Common myeloid progenitor, CD34-positive (primary cell): Measurements from ENCODE around the gene CPVL.

ENCODE experiments used
- CTCF ChIA-PET: fragments of 350-600 bp; sonication (Branson Sonifier 250); formaldehyde crosslinking; loops from one replicate; lab custom pipeline; 2021; ENCODE audit warnings: antibody characterized with exemption; lab: Charles Lee
- POLR2A ChIA-PET: fragments of 350-600 bp; sonication (Branson Sonifier 250); formaldehyde crosslinking; loops from one replicate; lab custom pipeline; 2021; ENCODE audit warnings: antibody characterized with exemption; lab: Charles Lee
- DNase-seq, 3 donors: peaks; one replicate each; pipeline versions ENCODE4 v3.0.0 to v3.0.0-alpha.2; 2013
- H3K27ac ChIP-seq, 2 experiments: 1 replicate in 1 of 2; 2 replicates in 1 of 2; pipeline ENCODE4 v1.7.0; 2013; ENCODE audit warnings: inconsistent platforms in 2 of 2, low read length in 2 of 2, mild to moderate bottlenecking in 2 of 2, low read depth in 1 of 2, moderate library complexity in 1 of 2; ENCODE audit not compliant: severe bottlenecking in 2 of 2, insufficient read depth in 1 of 2, poor library complexity in 1 of 2
- H3K27me3 ChIP-seq, 5 experiments: replicated peaks in 2 of 5; 1 replicate in 3 of 5; 2 replicates in 2 of 5; pipeline versions ENCODE4 v1.6.1 to v1.7.0; 2013; ENCODE audit warnings: low read length in 4 of 5, mild to moderate bottlenecking in 2 of 5, moderate library complexity in 2 of 5, inconsistent platforms in 1 of 5; ENCODE audit not compliant: insufficient read depth in 5 of 5, control insufficient read depth in 4 of 5
- H3K36me3 ChIP-seq, 4 experiments: 1 replicate in 2 of 4; 2 replicates in 2 of 4; pipeline versions ENCODE4 v1.6.1 to v1.7.0; 2013; ENCODE audit warnings: low read length in 3 of 4, control low read depth in 1 of 4, mild to moderate bottlenecking in 1 of 4; ENCODE audit not compliant: control insufficient read depth in 4 of 4, insufficient read depth in 4 of 4
- H3K4me1 ChIP-seq, 4 experiments: 1 replicate in 3 of 4; 2 replicates in 1 of 4; pipeline versions ENCODE4 v1.6.1 to v1.7.1; 2013; ENCODE audit warnings: low read length in 3 of 4, mild to moderate bottlenecking in 3 of 4, control low read depth in 1 of 4, inconsistent platforms in 1 of 4, moderate library complexity in 1 of 4; ENCODE audit not compliant: control insufficient read depth in 4 of 4, insufficient read depth in 4 of 4; ENCODE audit errors: control extremely low read depth in 1 of 4
- H3K4me3 ChIP-seq, 7 experiments: 1 replicate in 4 of 7; 2 replicates in 3 of 7; pipeline versions ENCODE4 v1.5.1 to v1.7.0; 2013; ENCODE audit warnings: mild to moderate bottlenecking in 7 of 7, low read length in 6 of 7, moderate library complexity in 6 of 7, inconsistent platforms in 2 of 7, low read depth in 2 of 7, control low read depth in 1 of 7; ENCODE audit not compliant: insufficient read depth in 4 of 7, control insufficient read depth in 1 of 7; ENCODE audit errors: extremely low read depth in 1 of 7
- H3K9me3 ChIP-seq, 5 experiments: 1 replicate in 4 of 5; 2 replicates in 1 of 5; pipeline versions ENCODE4 v1.6.1 to v1.7.1; 2013; ENCODE audit warnings: low read length in 4 of 5, mild to moderate bottlenecking in 2 of 5, inconsistent platforms in 1 of 5, low read depth in 1 of 5, moderate library complexity in 1 of 5; ENCODE audit not compliant: control insufficient read depth in 4 of 5, insufficient read depth in 2 of 5; ENCODE audit errors: control extremely low read depth in 1 of 5
- WGBS: methylation state at CpG from one replicate; pipeline ENCODE4 v1.1.5; 2013; ENCODE audit not compliant: insufficient coverage; 5-methylcytosine and 5-hydroxymethylcytosine counted together

The CPVL gene

DNA sequence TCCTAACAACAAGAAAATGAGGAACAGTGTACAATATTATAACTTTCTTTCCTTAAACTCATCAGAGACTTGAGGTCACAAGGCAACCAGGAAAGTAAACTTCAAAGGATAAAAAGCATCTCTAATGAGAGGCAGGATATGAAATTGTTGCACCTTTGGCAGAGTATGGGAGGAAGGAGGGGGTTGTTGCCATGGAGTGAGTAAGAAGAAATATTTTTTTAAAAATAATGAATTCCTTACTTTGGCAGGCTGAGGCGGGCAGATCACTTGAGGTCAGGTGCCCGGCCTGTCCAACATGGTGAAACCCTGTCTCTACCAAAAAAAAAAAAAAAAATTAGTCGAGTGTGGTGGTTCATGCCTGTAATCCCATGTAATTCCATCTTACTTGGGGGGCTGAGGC, 27.1 kb upstream of the CPVL start:
- ChIA-PET CTCF (interaction anchor here (1.7 kb wide), 1 partner anchor 15 kb away, joined by 4 read pairs; no protein-coding TSS in a partner anchor), POLR2A (no interaction called here)

DNA sequence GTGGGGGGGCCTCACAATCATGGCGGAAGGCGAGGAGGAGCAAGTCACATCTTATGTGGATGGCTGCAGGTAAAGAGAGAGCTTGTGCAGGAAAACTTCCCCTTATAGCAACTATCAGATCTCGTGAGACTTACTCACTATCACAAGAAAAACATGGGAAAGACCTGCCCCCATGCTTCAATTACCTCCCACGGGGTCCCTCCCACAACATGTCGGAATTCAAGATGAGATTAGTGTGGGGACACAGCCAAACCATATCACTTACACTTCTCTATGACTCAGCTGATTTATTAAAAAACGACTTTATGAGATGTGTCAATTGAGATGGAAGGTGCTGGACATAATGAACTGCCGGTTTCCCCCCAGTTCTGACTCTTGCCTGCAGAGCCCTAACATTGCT, 24.4 kb upstream of the CPVL start:
- POLR2A ChIA-PET = no interaction called here
- CTCF ChIA-PET = interaction anchor here (1.3 kb wide), 1 partner anchor 12 kb away, joined by 3 read pairs; no protein-coding TSS in a partner anchor
- Histone ChIP-seq H3K9me3 (peaks cover 0 to 5% (median 1%) of the 10 kb centered on the region in 5 experiments), H3K27me3 (no peaks in the 10 kb centered on the region), H3K27ac (no peak overlapping the region), H3K4me1 (no peaks in the 10 kb centered on the region), H3K36me3 (no peaks in the 10 kb centered on the region), H3K4me3 (no peak overlapping the region)
- no peak for DNase-seq
- WGBS = no CpG with 5 or more reads among the region's 7 CpGs

More for the DNA sequence above, 27.1 kb upstream of the CPVL start:
- WGBS = 86% methylated on average over 1 of the region's 3 CpGs
- Histone ChIP-seq H3K4me3 (no peak overlapping the region), H3K27ac (no peak overlapping the region), H3K36me3 (no peaks in the 10 kb centered on the region), H3K27me3 (no peaks in the 10 kb centered on the region), H3K9me3 (no peaks in the 10 kb centered on the region), H3K4me1 (peaks cover 0 to 9% (median 7%) of the 10 kb centered on the region in 4 experiments)
- no peak for DNase-seq

DNA sequence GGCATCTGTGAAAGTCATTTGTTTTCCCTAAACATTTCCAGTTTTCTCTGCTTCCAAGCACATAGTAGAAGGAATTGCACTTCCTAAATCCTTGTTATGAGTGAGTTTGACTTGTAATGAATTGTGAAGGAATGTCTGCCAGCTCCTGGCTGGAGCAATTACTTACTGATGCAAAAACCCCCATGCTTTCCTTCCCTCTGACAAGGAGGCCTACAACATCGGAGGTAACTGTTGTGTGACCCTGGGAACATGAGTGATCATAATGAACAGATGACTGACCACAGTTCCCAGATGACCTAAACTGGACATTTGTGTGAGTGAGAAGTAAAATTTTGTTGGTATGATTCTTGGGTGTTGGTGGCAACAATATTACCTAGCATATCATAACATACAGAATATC, 21.4 kb upstream of the CPVL start:
- peaks cover 0 to 5% (median 3%) of the 10 kb centered on the region in 5 experiments for H3K9me3 ChIP-seq
- H3K27me3 ChIP-seq = no peaks in the 10 kb centered on the region
- POLR2A ChIA-PET = no interaction called here
- CTCF ChIA-PET = interaction anchor here (1.3 kb wide), 1 partner anchor 175 kb away, joined by 3 read pairs; no protein-coding TSS in a partner anchor
- no peak overlapping the region for H3K4me3 ChIP-seq
- no peaks in the 10 kb centered on the region for H3K4me1 ChIP-seq
- H3K27ac ChIP-seq = no peak overlapping the region
- H3K36me3 ChIP-seq = no peaks in the 10 kb centered on the region
- no peak for DNase-seq
- no CpG with 5 or more reads among the region's 1 CpG for whole genome bisulfite sequencing

GRCh38 chr7:29163854-29164253, 17.5 kb upstream of the CPVL start:
- ChIA-PET CTCF (interaction anchor here (1.4 kb wide), 1 partner anchor 8 kb away, joined by 4 read pairs; no protein-coding TSS in a partner anchor), POLR2A (interaction anchor here (0.6 kb wide), 1 partner anchor 10 kb away, joined by 4 read pairs; no protein-coding TSS in a partner anchor)
- WGBS = 100% methylated on average over 1 of the region's 3 CpGs
- H3K4me3 ChIP-seq = no peak overlapping the region
- H3K4me1 ChIP-seq = peaks cover 0 to 9% (median 5%) of the 10 kb centered on the region in 4 experiments
- peaks cover 0 to 5% (median 3%) of the 10 kb centered on the region in 5 experiments for H3K9me3 ChIP-seq
- H3K36me3 ChIP-seq = no peaks in the 10 kb centered on the region
- DNase-seq = no peak
- no peak overlapping the region for H3K27ac ChIP-seq
- H3K27me3 ChIP-seq = no peaks in the 10 kb centered on the region

- no peak overlapping the region for H3K27ac ChIP-seq
- H3K9me3 ChIP-seq = peaks cover 0 to 5% (median 3%) of the 10 kb centered on the region in 5 experiments
- no peaks in the 10 kb centered on the region for H3K27me3 ChIP-seq
- ChIA-PET CTCF (interaction anchor here (1.0 kb wide), 1 partner anchor 28 kb away, joined by 3 read pairs; no protein-coding TSS in a partner anchor), POLR2A (no interaction called here)
- H3K4me3 ChIP-seq = no peak overlapping the region
- no peak for DNase-seq
- H3K4me1 ChIP-seq = peaks cover 0 to 9% (median 5%) of the 10 kb centered on the region in 4 experiments
- H3K36me3 ChIP-seq = no peaks in the 10 kb centered on the region
- WGBS = no CpG with 5 or more reads among the region's 6 CpGs
Observed at GRCh38 chr7:29162577-29162976, 16.2 kb upstream of the CPVL start.

GRCh38 chr7:29161231-29161630, 14.9 kb upstream of the CPVL start:
- Histone ChIP-seq H3K4me3 (no peak overlapping the region), H3K27me3 (no peaks in the 10 kb centered on the region), H3K36me3 (no peaks in the 10 kb centered on the region), H3K9me3 (peaks cover 0 to 5% (median 3%) of the 10 kb centered on the region in 5 experiments), H3K27ac (no peak overlapping the region), H3K4me1 (peaks cover 0 to 14% (median 11%) of the 10 kb centered on the region in 4 experiments)
- POLR2A ChIA-PET = interaction anchor here (0.6 kb wide), 1 partner anchor 445 kb away, joined by 3 read pairs; no protein-coding TSS in a partner anchor
- WGBS = 38% methylated on average over 3 of the region's 4 CpGs
- peak; percentile 34 to 74 (median 57) for DNase-seq
- CTCF ChIA-PET = interaction anchor here (0.8 to 1.4 kb wide), 2 partner anchors 9 to 55 kb away, joined by 3 to 4 read pairs; no protein-coding TSS in a partner anchor

- ChIA-PET CTCF (no interaction called here), POLR2A (no interaction called here)
- H3K36me3 ChIP-seq = no peaks in the 10 kb centered on the region
- WGBS = 28% methylated on average over 2 of the region's 2 CpGs
- H3K27me3 ChIP-seq = no peaks in the 10 kb centered on the region
- H3K9me3 ChIP-seq = no peaks in the 10 kb centered on the region
- no peak for DNase-seq
- H3K4me1 ChIP-seq = peaks cover 0 to 14% (median 11%) of the 10 kb centered on the region in 4 experiments
- no peak overlapping the region for H3K27ac ChIP-seq
- no peak overlapping the region for H3K4me3 ChIP-seq
Observed at GRCh38 chr7:29160080-29160479, 13.7 kb upstream of the CPVL start.
